Activated T-helper 2 cell treated with anti-CD3 and anti-CD28 coated beads, Interferon-gamma antibody, Interleukin-2, Interleukin-4, amounts not matched to agents 10 μg/mL and 5 μg/mL and 100 μg/mL, durations not matched to agents 14 hours and 24 hours and 36 hours (primary cell): Measurements from ENCODE around the gene HES4. TPM values are rescaled to one million over a fixed set of nuclear protein-coding genes. Genes with fewer than 3 reads are reported as not detected.
"Not testable (repeated sequence)": the region's sequence is repeated elsewhere in the genome, so short reads cannot be mapped to it uniquely, and the experiment has no call there.

ENCODE experiments used
- DNase-seq: peaks from one replicate; pipeline ENCODE4 v3.0.0; 2021; ENCODE audit warnings: low spot score
- H3K27ac Mint-ChIP-seq: one replicate; pipeline ENCODE4 v1.8.0; 2021; ENCODE audit warnings: mixed read lengths
- H3K27me3 Mint-ChIP-seq: one replicate; pipeline ENCODE4 v1.8.0; 2021; ENCODE audit warnings: low read depth, mixed read lengths
- H3K36me3 Mint-ChIP-seq: one replicate; pipeline ENCODE4 v1.8.0; 2021; ENCODE audit warnings: low read depth, mixed read lengths
- H3K4me1 Mint-ChIP-seq: one replicate; pipeline ENCODE4 v1.8.0; 2021; ENCODE audit warnings: low read depth, mixed read lengths
- H3K4me3 Mint-ChIP-seq: one replicate; pipeline ENCODE4 v1.8.0; 2021; ENCODE audit warnings: low read depth, mild to moderate bottlenecking, moderate library complexity, mixed read lengths
- H3K9me3 Mint-ChIP-seq: one replicate; pipeline ENCODE4 v1.8.0; 2021; ENCODE audit warnings: mixed read lengths
- intact Hi-C: fragments of 100-400 bp; cut with micrococcal nuclease; formaldehyde crosslinking; loops from one replicate; pipeline ENCODE4 v1.15.1; 2023
- total RNA-seq: library from RNA; stranded (reverse); gene quantifications from 2 replicates; pipeline ENCODE4 v1.2.3, GENCODE V29; 2022

The HES4 gene
- total RNA-seq, 1 donor from 2014 or later: 3.1 TPM

GRCh38 chr1:997993-998744 is 1.7 kb downstream of the HES4 start:
- H3K27ac Mint-ChIP-seq: no peak overlapping the region
- intact Hi-C loops: no loop called here
- peaks cover 5% of the 10 kb centered on the region for H3K4me1 Mint-ChIP-seq
- DNase-seq: no peak
- no peak overlapping the region for H3K4me3 Mint-ChIP-seq
- no peaks in the 10 kb centered on the region for H3K9me3 Mint-ChIP-seq
- H3K36me3 Mint-ChIP-seq: no peaks in the 10 kb centered on the region
- peaks cover 23% of the 10 kb centered on the region for H3K27me3 Mint-ChIP-seq

DNA sequence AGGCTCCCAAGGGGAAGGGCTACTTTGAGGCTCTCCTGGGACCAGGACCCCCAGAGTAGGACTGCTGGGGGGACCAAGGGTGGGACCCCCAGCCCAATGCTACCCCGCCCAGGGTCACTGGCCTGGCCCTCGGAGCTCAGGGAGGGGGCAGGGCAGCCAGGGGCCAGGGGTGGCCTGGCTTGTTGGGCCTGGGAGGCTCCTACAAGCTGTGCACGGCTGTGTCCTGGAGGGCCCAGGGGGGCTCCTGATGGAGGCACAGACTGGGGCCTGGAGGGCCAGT is 2.2 kb downstream of the HES4 start:
- H3K4me1 Mint-ChIP-seq: peaks cover 5% of the 10 kb centered on the region
- peaks cover 20% of the 10 kb centered on the region for H3K27me3 Mint-ChIP-seq
- DNase-seq: no peak
- intact Hi-C loops: no loop called here
- no peak overlapping the region for H3K27ac Mint-ChIP-seq
- no peaks in the 10 kb centered on the region for H3K9me3 Mint-ChIP-seq
- H3K36me3 Mint-ChIP-seq: no peaks in the 10 kb centered on the region
- no peak overlapping the region for H3K4me3 Mint-ChIP-seq

DNA sequence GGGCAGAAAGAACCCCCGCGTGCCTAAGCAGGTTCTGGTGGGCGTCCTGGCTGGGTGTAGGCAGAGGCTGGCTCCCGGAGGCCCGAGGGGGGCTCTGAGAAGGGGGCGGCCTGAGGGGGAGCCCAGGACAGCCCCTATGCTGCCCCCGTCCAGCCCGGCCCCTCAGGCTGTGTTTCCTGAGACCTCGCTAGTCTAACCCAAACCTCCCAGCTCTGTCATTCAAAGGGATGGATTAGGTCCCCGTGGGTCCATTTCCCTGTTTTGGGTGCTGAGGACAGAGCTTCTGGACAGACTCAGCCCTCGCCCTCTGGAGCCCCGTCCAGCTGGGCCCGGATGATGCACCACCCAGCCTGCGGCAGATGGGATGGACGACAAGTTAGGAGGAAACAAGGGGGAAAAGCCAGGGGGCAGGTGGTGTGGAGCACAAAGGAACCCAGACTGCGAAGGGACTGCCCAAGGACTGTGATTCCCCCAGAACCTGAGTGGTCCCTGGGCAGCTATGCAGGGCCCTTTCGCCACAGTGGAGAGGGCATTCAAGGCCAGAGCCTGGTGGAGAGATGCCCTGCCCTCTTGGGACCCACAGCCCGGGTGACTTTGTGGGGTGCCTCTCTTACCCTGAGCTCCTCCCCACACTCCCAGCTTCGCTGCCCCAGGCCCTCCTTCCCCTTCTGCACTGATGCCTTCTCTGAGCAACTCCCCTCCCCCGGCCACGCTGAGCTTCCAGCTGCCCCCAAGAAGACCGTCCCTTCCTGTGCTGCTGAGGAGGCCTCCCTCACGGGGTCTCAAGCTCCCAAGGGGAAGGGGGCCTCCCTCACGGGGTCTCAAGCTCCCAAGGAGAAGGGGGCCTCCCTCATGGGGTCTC is 2.8 kb downstream of the HES4 start:
- Mint-ChIP-seq H3K4me3 (no peak overlapping the region), H3K36me3 (no peaks in the 10 kb centered on the region), H3K9me3 (peaks cover 6% of the 10 kb centered on the region), H3K4me1 (peaks cover 8% of the 10 kb centered on the region), H3K27ac (no peak overlapping the region), H3K27me3 (peaks cover 20% of the 10 kb centered on the region)
- no peak for DNase-seq
- intact Hi-C loops: no loop called here

- H3K4me1 Mint-ChIP-seq: peaks cover 8% of the 10 kb centered on the region
- no peak for DNase-seq
- H3K36me3 Mint-ChIP-seq: no peaks in the 10 kb centered on the region
- intact Hi-C loops: no loop called here
- no peak overlapping the region for H3K4me3 Mint-ChIP-seq
- peaks cover 9% of the 10 kb centered on the region for H3K9me3 Mint-ChIP-seq
- no peak overlapping the region for H3K27ac Mint-ChIP-seq
- H3K27me3 Mint-ChIP-seq: peaks cover 25% of the 10 kb centered on the region
Measured at GRCh38 chr1:995665-996633, 3.9 kb downstream of the HES4 start.

DNA sequence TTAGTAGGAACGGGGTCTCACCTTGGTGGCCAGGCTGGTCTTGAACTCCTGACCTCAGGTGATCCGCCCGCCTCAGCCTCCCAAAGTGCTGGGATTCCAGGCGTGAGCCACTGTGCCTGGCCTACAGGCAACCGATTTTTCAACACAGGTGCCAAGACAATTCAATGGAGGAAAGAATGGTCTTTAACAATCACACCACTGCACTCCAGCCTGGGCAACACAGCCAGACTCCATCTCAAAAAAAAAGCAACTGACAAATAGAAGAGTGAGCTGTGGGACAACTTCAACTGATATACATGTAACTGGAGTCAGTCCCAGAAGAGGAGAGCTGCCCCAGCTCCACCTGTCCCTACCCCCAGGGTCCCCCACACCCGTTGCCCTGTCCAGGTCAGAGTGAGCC is 5.4 kb downstream of the HES4 start:
- H3K9me3 Mint-ChIP-seq, H3K4me1 Mint-ChIP-seq, DNase-seq, H3K27ac Mint-ChIP-seq, intact Hi-C loops, H3K36me3 Mint-ChIP-seq, H3K4me3 Mint-ChIP-seq: not testable (repeated sequence)
- H3K27me3 Mint-ChIP-seq: peaks cover 23% of the 10 kb centered on the region

DNA sequence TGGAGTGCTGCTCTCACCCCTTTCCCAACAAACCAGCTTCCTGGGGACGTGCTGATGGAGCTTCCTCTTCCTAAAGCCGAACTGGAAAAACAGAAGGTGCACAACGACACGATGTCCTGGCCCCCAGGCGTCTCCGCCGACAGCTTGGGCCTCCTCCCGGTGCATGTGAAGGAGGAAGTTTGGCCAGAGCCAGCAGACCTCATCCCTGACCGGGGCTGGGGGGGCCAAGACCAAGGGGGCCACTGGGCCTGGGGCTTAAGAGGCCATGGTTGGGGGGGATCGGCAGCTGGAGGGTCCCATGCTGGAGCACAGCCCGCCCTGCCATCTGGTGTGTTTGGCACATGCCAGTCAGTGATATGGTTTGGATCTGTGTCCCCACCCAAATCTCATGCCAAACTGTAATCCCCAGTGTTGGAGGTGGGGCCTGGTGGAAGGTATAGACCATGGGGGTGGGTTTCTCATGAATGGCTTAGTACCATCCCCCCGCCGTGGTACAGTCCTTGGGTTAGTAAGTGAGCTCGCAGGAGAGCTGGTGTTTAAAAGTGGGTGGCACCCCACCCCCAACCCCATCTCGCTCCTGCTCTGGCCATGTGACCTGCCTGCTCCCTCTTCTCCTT is 6.4 kb downstream of the HES4 start:
- Mint-ChIP-seq H3K9me3 (peaks cover 9% of the 10 kb centered on the region), H3K27me3 (peaks cover 32% of the 10 kb centered on the region), H3K27ac (no peak overlapping the region), H3K4me3 (no peak overlapping the region), H3K4me1 (peaks cover 6% of the 10 kb centered on the region), H3K36me3 (no peaks in the 10 kb centered on the region)
- no peak for DNase-seq
- intact Hi-C loops: no loop called here

DNA sequence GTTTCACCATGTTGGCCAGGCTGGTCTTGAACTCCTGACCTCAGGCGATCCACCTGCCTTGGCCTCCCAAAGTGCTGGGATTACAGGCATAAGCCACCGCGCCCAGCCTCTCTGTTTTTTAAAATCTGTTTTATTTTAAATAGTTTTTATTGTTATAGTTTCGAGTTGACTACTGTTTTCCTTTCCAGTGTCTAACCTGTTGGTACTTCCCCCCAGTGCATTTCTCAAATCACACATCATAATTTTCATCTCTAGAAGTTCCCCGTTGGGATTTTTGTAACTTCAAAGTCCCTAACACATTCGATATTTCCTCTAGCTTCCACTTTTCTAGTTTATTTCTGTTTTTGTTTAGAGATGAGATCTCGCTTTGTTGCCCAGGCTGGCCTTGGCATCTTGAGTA is 7.5 kb downstream of the HES4 start:
- DNase-seq: no peak
- no peaks in the 10 kb centered on the region for H3K36me3 Mint-ChIP-seq
- peaks cover 6% of the 10 kb centered on the region for H3K4me1 Mint-ChIP-seq
- H3K4me3 Mint-ChIP-seq: no peak overlapping the region
- no peak overlapping the region for H3K27ac Mint-ChIP-seq
- H3K27me3 Mint-ChIP-seq: peaks cover 34% of the 10 kb centered on the region
- peaks cover 9% of the 10 kb centered on the region for H3K9me3 Mint-ChIP-seq
- intact Hi-C loops: no loop called here

DNA sequence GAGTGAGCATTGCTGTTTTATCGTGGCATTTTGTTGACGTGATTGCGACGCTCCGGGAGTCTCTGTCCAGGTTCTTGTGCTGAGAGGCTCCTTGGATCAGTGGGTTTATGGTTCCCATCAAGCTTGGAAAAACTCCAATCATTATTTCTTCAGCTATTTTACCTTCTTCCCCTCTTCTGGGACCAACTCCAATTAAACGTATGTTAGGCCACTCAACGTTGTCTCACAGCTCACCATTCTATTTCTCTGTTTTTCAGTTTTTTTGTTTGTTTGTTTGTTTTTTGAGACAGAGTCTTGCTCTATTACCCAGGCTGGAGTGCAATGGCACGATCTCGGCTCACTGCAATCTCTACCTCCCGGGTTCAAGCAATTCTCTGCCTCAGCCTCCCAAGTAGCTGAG is 8.0 kb downstream of the HES4 start:
- no peak overlapping the region for H3K4me3 Mint-ChIP-seq
- no peaks in the 10 kb centered on the region for H3K36me3 Mint-ChIP-seq
- DNase-seq: no peak
- peaks cover 9% of the 10 kb centered on the region for H3K9me3 Mint-ChIP-seq
- intact Hi-C loops: no loop called here
- H3K4me1 Mint-ChIP-seq: peaks cover 6% of the 10 kb centered on the region
- H3K27ac Mint-ChIP-seq: no peak overlapping the region
- peaks cover 30% of the 10 kb centered on the region for H3K27me3 Mint-ChIP-seq

GRCh38 chr1:991275-991674 is 8.6 kb downstream of the HES4 start:
- H3K4me3 Mint-ChIP-seq, H3K27ac Mint-ChIP-seq, DNase-seq, H3K4me1 Mint-ChIP-seq, intact Hi-C loops, H3K36me3 Mint-ChIP-seq, H3K9me3 Mint-ChIP-seq: not testable (repeated sequence)
- peaks cover 29% of the 10 kb centered on the region for H3K27me3 Mint-ChIP-seq

DNA sequence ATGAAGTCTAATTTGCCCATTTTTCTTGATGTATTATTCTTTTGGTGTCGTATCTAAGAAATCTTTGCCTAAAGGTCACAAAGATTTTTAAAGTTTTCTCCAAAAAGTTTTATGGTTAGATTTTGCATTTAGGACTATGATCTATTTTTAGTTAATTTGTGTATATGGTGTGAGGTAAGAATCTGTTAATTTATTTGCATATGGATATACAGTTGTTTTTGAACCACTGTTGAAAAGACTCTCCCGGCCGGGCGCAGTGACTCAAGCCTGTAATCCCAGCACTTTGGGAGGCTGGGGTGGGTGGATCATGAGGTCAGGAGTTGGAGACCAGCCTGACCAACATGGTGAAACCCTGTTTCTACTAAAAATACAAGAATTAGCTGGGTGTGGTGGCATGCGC is 11.8 kb downstream of the HES4 start:
- H3K27me3 Mint-ChIP-seq: peaks cover 32% of the 10 kb centered on the region
- H3K4me1 Mint-ChIP-seq, H3K9me3 Mint-ChIP-seq, H3K36me3 Mint-ChIP-seq, H3K4me3 Mint-ChIP-seq, H3K27ac Mint-ChIP-seq, intact Hi-C loops, DNase-seq: not testable (repeated sequence)

DNA sequence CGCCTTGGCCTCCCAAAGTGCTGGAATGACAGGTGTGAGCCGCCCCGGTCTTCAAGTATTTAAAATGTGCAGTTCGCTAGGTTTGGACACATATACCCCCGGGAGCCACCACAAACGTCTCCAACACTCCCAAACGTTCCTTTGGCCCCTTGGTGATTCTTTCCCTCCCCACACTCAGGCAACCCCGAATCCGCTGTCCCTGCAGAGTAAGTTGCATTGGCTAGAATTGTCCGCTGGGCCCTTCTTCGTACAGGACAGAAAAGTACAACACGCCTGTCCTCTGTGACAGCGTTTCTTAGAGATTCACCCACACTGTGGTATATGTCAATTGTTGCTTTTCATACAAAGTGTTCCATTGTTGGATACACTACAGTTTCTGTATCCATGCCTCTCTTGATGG is 14.8 kb downstream of the HES4 start:
- H3K9me3 Mint-ChIP-seq: no peaks in the 10 kb centered on the region
- peaks cover 26% of the 10 kb centered on the region for H3K27me3 Mint-ChIP-seq
- no peak overlapping the region for H3K27ac Mint-ChIP-seq
- no peaks in the 10 kb centered on the region for H3K36me3 Mint-ChIP-seq
- no peak for DNase-seq
- intact Hi-C loops: loop anchor here (2.0 kb wide), 1 partner anchor 78 kb away; no protein-coding TSS in a partner anchor
- H3K4me1 Mint-ChIP-seq: no peaks in the 10 kb centered on the region
- no peak overlapping the region for H3K4me3 Mint-ChIP-seq

- no peak for DNase-seq
- Mint-ChIP-seq H3K27me3 (peaks cover 26% of the 10 kb centered on the region), H3K4me1 (no peaks in the 10 kb centered on the region), H3K4me3 (no peak overlapping the region), H3K36me3 (no peaks in the 10 kb centered on the region), H3K9me3 (no peaks in the 10 kb centered on the region), H3K27ac (no peak overlapping the region)
- intact Hi-C loops: loop anchor here (2.0 kb wide), 1 partner anchor 78 kb away; no protein-coding TSS in a partner anchor
Measured at GRCh38 chr1:984476-984814, 15.5 kb downstream of the HES4 start.
